ENCODE measurements around the gene FGF16.
"Not testable (repeated sequence)": the region's sequence is repeated elsewhere in the genome, so short reads cannot be mapped to it uniquely, and the experiment has no call there.

The FGF16 gene

GRCh38 chrX:77447653-77448569 is 722 bp downstream of the FGF16 start:
- DNase-seq, result no peak

- no peak for DNase-seq
Measured at GRCh38 chrX:77450415-77450814, 3.2 kb downstream of the FGF16 start.

GRCh38 chrX:77450996-77451395 is 3.8 kb downstream of the FGF16 start:
- no peak for DNase-seq

- no peak for DNase-seq
Measured at GRCh38 chrX:77453190-77453589, 6.0 kb downstream of the FGF16 start.

GRCh38 chrX:77455437-77455836 is 8.2 kb downstream of the FGF16 start:
- no peak for DNase-seq

- DNase-seq, result no peak
Measured at GRCh38 chrX:77484045-77484444, 36.9 kb downstream of the FGF16 start.

- no peak for DNase-seq
Measured at GRCh38 chrX:77493677-77494553, 46.7 kb downstream of the FGF16 start.

GRCh38 chrX:77500164-77500563 is 53.0 kb downstream of the FGF16 start:
- DNase-seq, result not testable (repeated sequence)

- no peak for DNase-seq
Measured at GRCh38 chrX:77502951-77503525, 55.8 kb downstream of the FGF16 start.

GRCh38 chrX:77505227-77505626 is 58.0 kb downstream of the FGF16 start:
- DNase-seq, result no peak

Data from stimulated activated CD4-positive, alpha-beta T cell treated with anti-CD3 and anti-CD28 coated beads, Interleukin-4, amount 100 ng/mL, for 4 hours (primary cell).